AG08395 (cell line): ENCODE data around the gene ATP6V1E1.
"Not testable (repeated sequence)": the region's sequence is repeated elsewhere in the genome, so short reads cannot be mapped to it uniquely, and the experiment has no call there.

ENCODE experiments used
- DNase-seq: peaks from one replicate; pipeline ENCODE4 v3.0.0; 2012; ENCODE audit warnings: mixed read lengths, low spot score

The ATP6V1E1 gene

GRCh38 chr22:17581056-17581455 is 47.5 kb downstream of the ATP6V1E1 start:
- no peak for DNase-seq

- DNase-seq: no peak
These were observed 48.0 kb downstream of the ATP6V1E1 start for GRCh38 chr22:17580441-17581031.

- DNase-seq: no peak
These were observed 49.0 kb downstream of the ATP6V1E1 start for GRCh38 chr22:17579535-17579981.

GRCh38 chr22:17578136-17578754 is 50.3 kb downstream of the ATP6V1E1 start:
- peak; percentile 49 for DNase-seq

- DNase-seq: peak; percentile 93
These were observed 52.1 kb downstream of the ATP6V1E1 start for GRCh38 chr22:17576470-17576869.

GRCh38 chr22:17575681-17576080 is 52.9 kb downstream of the ATP6V1E1 start:
- no peak for DNase-seq

- no peak for DNase-seq
These were observed 53.4 kb downstream of the ATP6V1E1 start for GRCh38 chr22:17575151-17575550.

GRCh38 chr22:17570851-17571631 is 57.5 kb downstream of the ATP6V1E1 start:
- peak; percentile 88 for DNase-seq

GRCh38 chr22:17569971-17570511 is 58.5 kb downstream of the ATP6V1E1 start:
- DNase-seq: no peak

- no peak for DNase-seq
These were observed 61.8 kb downstream of the ATP6V1E1 start for GRCh38 chr22:17566776-17567175.

GRCh38 chr22:17566016-17566687 is 62.4 kb downstream of the ATP6V1E1 start:
- DNase-seq: not testable (repeated sequence)

- peak; percentile 60 for DNase-seq
These were observed 64.6 kb downstream of the ATP6V1E1 start for GRCh38 chr22:17563936-17564391.

GRCh38 chr22:17562906-17563870 is 65.4 kb downstream of the ATP6V1E1 start, which contains the start of gene SLC25A18:
SLC25A18 (plus strand) TSS chr22:17563498; CDS start chr22:17579945, 16,447 bp downstream.
- DNase-seq: no peak

- no peak for DNase-seq
These were observed 69.4 kb downstream of the ATP6V1E1 start for GRCh38 chr22:17559188-17559587.

- no peak for DNase-seq
These were observed 73.7 kb downstream of the ATP6V1E1 start for GRCh38 chr22:17554814-17555213.

- no peak for DNase-seq
These were observed 75.8 kb downstream of the ATP6V1E1 start for GRCh38 chr22:17552737-17553136.

- DNase-seq: no peak
These were observed 78.9 kb downstream of the ATP6V1E1 start for GRCh38 chr22:17549655-17550054.

- DNase-seq: no peak
These were observed 79.4 kb downstream of the ATP6V1E1 start for GRCh38 chr22:17549183-17549582.

GRCh38 chr22:17548756-17549035 is 79.9 kb downstream of the ATP6V1E1 start:
- DNase-seq: no peak

- DNase-seq: no peak
These were observed 80.4 kb downstream of the ATP6V1E1 start for GRCh38 chr22:17548010-17548755.
